SK-N-SH (cell line): ENCODE measurements around the gene EFCC1. TPM values are rescaled to one million over a fixed set of nuclear protein-coding genes. Genes with fewer than 3 reads are reported as not detected.

Experiments
- CTCF ChIA-PET: fragments of 300-600, 350-600 bp; formaldehyde crosslinking; extraction: SDS; loops from one replicate; lab custom pipeline; 2021; lab: Yijun Ruan, JAX
- POLR2A ChIA-PET: fragments of 350-600 bp; sonication (Branson Sonifier 250); formaldehyde crosslinking; extraction: SDS; loops from one replicate; lab custom pipeline; 2020; ENCODE audit warnings: antibody characterized with exemption, inconsistent platforms; lab: Yijun Ruan, JAX
- DNase-seq: peaks from one replicate; pipeline ENCODE4 v3.0.0; 2012
- H2AFZ ChIP-seq: fragments of 200-600 bp; sonication (generic); 2 replicates; pipeline ENCODE4 v1.8.1; 2016; ENCODE audit warnings: antibody characterized with exemption, mild to moderate bottlenecking, low read depth
- H3F3A ChIP-seq: fragments of 200-600 bp; sonication (generic); replicated peaks from 2 replicates; pipeline ENCODE3; 2016; ENCODE audit warnings: antibody characterized with exemption, mild to moderate bottlenecking; ENCODE audit not compliant: insufficient read depth
- H3K27ac ChIP-seq, 2 experiments: fragments of 200-500 bp in 1 of 2; fragments of 200-600 bp in 1 of 2; sonication (Bioruptor generic) in 1 of 2; sonication (generic), shearing (Covaris generic) in 1 of 2; 2 replicates each; pipeline versions ENCODE4 v1.5.1 to v1.6.1; 2014 to 2016; ENCODE audit warnings: low read depth in 2 of 2, inconsistent platforms in 1 of 2, low read length in 1 of 2, mild to moderate bottlenecking in 1 of 2, mixed read lengths in 1 of 2
- H3K27me3 ChIP-seq: fragments of 200-600 bp; sonication (generic), shearing (Covaris generic); 2 replicates; pipeline ENCODE4 v1.6.1; 2016; ENCODE audit warnings: mixed run types; ENCODE audit not compliant: insufficient read depth
- H3K36me3 ChIP-seq, 2 experiments: fragments of 200-500 bp in 1 of 2; fragments of 200-600 bp in 1 of 2; sonication (Bioruptor generic) in 1 of 2; sonication (generic) in 1 of 2; replicated peaks in 1 of 2; 2 replicates each; pipeline versions ENCODE3 to v1.5.1; 2014 to 2016; ENCODE audit warnings: low read length in 1 of 2, mild to moderate bottlenecking in 1 of 2; ENCODE audit not compliant: insufficient read depth in 2 of 2, control insufficient read depth in 1 of 2
- H3K4me1 ChIP-seq, 2 experiments: fragments of 200-500 bp in 1 of 2; fragments of 200-600 bp in 1 of 2; sonication (Bioruptor generic) in 1 of 2; sonication (generic), shearing (Covaris generic) in 1 of 2; 2 replicates each; pipeline versions ENCODE4 v1.5.1 to v1.6.1; 2014 to 2016; ENCODE audit warnings: low read depth in 1 of 2, low read length in 1 of 2, mixed run types in 1 of 2; ENCODE audit not compliant: insufficient read depth in 2 of 2, control insufficient read depth in 1 of 2
- H3K4me2 ChIP-seq: fragments of 200-600 bp; sonication (generic), shearing (Covaris generic); 2 replicates; pipeline ENCODE4 v1.6.1; 2017; ENCODE audit warnings: mixed run types
- H3K4me3 ChIP-seq, 2 experiments: fragments of 200-500 bp in 1 of 2; fragments of 200-600 bp in 1 of 2; sonication (Bioruptor generic) in 1 of 2; sonication (generic), shearing (Covaris generic) in 1 of 2; 2 replicates each; pipeline versions ENCODE4 v1.5.1 to v1.8.1; 2014 to 2016; ENCODE audit warnings: low read depth in 2 of 2, inconsistent platforms in 1 of 2, low read length in 1 of 2, mild to moderate bottlenecking in 1 of 2, mixed read lengths in 1 of 2, moderate library complexity in 1 of 2
- H3K79me2 ChIP-seq: fragments of 200-600 bp; sonication (generic); 2 replicates; pipeline ENCODE4 v1.8.1; 2017; ENCODE audit warnings: mild to moderate bottlenecking; ENCODE audit not compliant: insufficient read depth
- H3K9ac ChIP-seq: fragments of 200-600 bp; sonication (generic); 2 replicates; pipeline ENCODE4 v1.6.1; 2017; ENCODE audit warnings: mixed run types
- H3K9me2 ChIP-seq: fragments of 200-600 bp; sonication (generic); 2 replicates; pipeline ENCODE4 v1.6.1; 2017; ENCODE audit warnings: mixed run types
- H3K9me3 ChIP-seq: fragments of 200-600 bp; sonication (generic); 2 replicates; pipeline ENCODE4 v1.6.1; 2017; ENCODE audit warnings: mixed run types, mild to moderate bottlenecking, moderate library complexity
- H4K20me1 ChIP-seq: fragments of 200-600 bp; sonication (generic); 2 replicates; pipeline ENCODE4 v1.6.1; 2017; ENCODE audit warnings: mild to moderate bottlenecking, mixed run types; ENCODE audit not compliant: insufficient read depth
- FOXJ3 ChIP-seq: sonication (generic); formaldehyde crosslinking; IDR thresholded peaks from 2 replicates; pipeline ENCODE4 v1.5.1; 2020; ENCODE audit warnings: mild to moderate bottlenecking, missing genetic modification reagents
- MXI1 ChIP-seq: IDR thresholded peaks from 2 replicates; pipeline ENCODE4 v1.6.1; 2012; ENCODE audit warnings: mild to moderate bottlenecking, low read depth, low read length, improper control_type of control experiment
- RAD21 ChIP-seq: IDR thresholded peaks from 2 replicates; pipeline ENCODE4 v1.6.1; 2012; ENCODE audit warnings: mild to moderate bottlenecking, low read length
- RCOR1 ChIP-seq: fragments of 150-350 bp; IDR thresholded peaks from 2 replicates; pipeline ENCODE4 v1.6.1; 2017; ENCODE audit warnings: antibody characterized with exemption, low read length
- REST ChIP-seq: IDR thresholded peaks from 2 replicates; pipeline ENCODE4 v1.6.1; 2012; ENCODE audit warnings: mild to moderate bottlenecking, low read depth, low read length, moderate library complexity
- RFX5 ChIP-seq: IDR thresholded peaks from 2 replicates; pipeline ENCODE4 v1.6.1; 2012; ENCODE audit warnings: mild to moderate bottlenecking, improper control_type of control experiment, low read length
- TAF1 ChIP-seq: IDR thresholded peaks from 2 replicates; pipeline ENCODE4 v1.6.1; 2012; ENCODE audit warnings: low read depth, mild to moderate bottlenecking, low read length, moderate library complexity, borderline replicate concordance
- TEAD4 ChIP-seq: IDR thresholded peaks from 2 replicates; pipeline ENCODE4 v1.4.0; 2012; ENCODE audit warnings: mild to moderate bottlenecking, borderline replicate concordance; ENCODE audit not compliant: insufficient read depth
- YY1 ChIP-seq: IDR thresholded peaks from 2 replicates; pipeline ENCODE4 v1.4.0; 2012; ENCODE audit warnings: low read depth, mild to moderate bottlenecking
- WGBS: methylation state at CpG from one replicate; pipeline ENCODE4 v1.1.6; 2017; ENCODE audit warnings: low lambda C conversion rate; 5-methylcytosine and 5-hydroxymethylcytosine counted together
- polyA plus RNA-seq, 3 experiments: library from polyadenylated mRNA; depleted of rRNA; stranded (reverse); fragments of >200 nt; gene quantifications; 2 replicates each; pipeline ENCODE4 v1.2.3, GENCODE V29; 2012
- TF ChIP-seq, protein P1 (sequence below): fragments of 150-350 bp; IDR thresholded peaks from 2 replicates; pipeline ENCODE4 v1.6.1; 2016; ENCODE audit warnings: mild to moderate bottlenecking, low read depth, low read length

The EFCC1 gene
- polyA plus RNA-seq, 1 of the 3 experiments (the other 2 are of a cell fraction), result not detected

- H3K4me2 ChIP-seq, result no peak overlapping the region
- no peaks in the 10 kb centered on the region for H3K79me2 ChIP-seq
- no peaks in the 10 kb centered on the region for H3K9me3 ChIP-seq
- H3K36me3 ChIP-seq, result no peaks in the 10 kb centered on the region
- no peak overlapping the region for H2AFZ ChIP-seq
- H3K27me3 ChIP-seq, result no peaks in the 10 kb centered on the region; the same call in 1 of the 2 replicates
- no peaks in the 10 kb centered on the region for H3K9me2 ChIP-seq
- WGBS, result 57% methylated on average over 9 of the region's 15 CpGs
- peak; percentile 76 for DNase-seq
- H3F3A ChIP-seq, result no peaks in the 10 kb centered on the region
- TF ChIP-seq FOXJ3 (CRISPR knock-in tag) (no peak), RCOR1 (0 out of 2 replicates have a peak, but pooled peaks have one; percentile 20)
- no peak overlapping the region for H3K4me3 ChIP-seq
- no peak overlapping the region for H3K27ac ChIP-seq
- ChIA-PET CTCF (interaction anchor here (0.8 to 4.7 kb wide), 5 partner anchors 12 to 99 kb away, joined by 3 to 25 read pairs (median 4); partner anchors contain the start of gene RAB43), POLR2A (no interaction called here)
- H3K9ac ChIP-seq, result no peak overlapping the region
- peaks cover 0 to 16% of the 10 kb centered on the region in 2 experiments; a peak in 1 of 4 replicates for H3K4me1 ChIP-seq
- no peaks in the 10 kb centered on the region for H4K20me1 ChIP-seq
Measured at GRCh38 chr3:129022114-129023007, 21.3 kb downstream of the EFCC1 start.

GRCh38 chr3:129023008-129023358 is 21.9 kb downstream of the EFCC1 start:
- ChIA-PET CTCF (interaction anchor here (1.2 to 4.7 kb wide), 4 partner anchors 11 to 98 kb away, joined by 3 to 25 read pairs (median 4); partner anchors contain the start of gene RAB43), POLR2A (no interaction called here)
- H3F3A ChIP-seq, result no peaks in the 10 kb centered on the region
- DNase-seq, result no peak
- WGBS, result 55% methylated on average over 1 of the region's 1 CpG
- H3K79me2 ChIP-seq, result no peaks in the 10 kb centered on the region
- H3K4me3 ChIP-seq, result no peak overlapping the region
- no peak overlapping the region for H3K4me2 ChIP-seq
- no peak overlapping the region for H3K27ac ChIP-seq
- H3K9ac ChIP-seq, result no peak overlapping the region
- no peaks in the 10 kb centered on the region for H4K20me1 ChIP-seq
- H3K27me3 ChIP-seq, result no peaks in the 10 kb centered on the region; the same call in 1 of the 2 replicates
- no peak overlapping the region for H2AFZ ChIP-seq
- peaks cover 0 to 14% of the 10 kb centered on the region in 2 experiments; a peak in 1 of 4 replicates for H3K4me1 ChIP-seq
- no peaks in the 10 kb centered on the region for H3K9me3 ChIP-seq
- TF ChIP-seq REST (no peak), TEAD4 (no peak), TAF1 (no peak), YY1 (no peak), RAD21 (no peak), RFX5 (no peak), MXI1 (no peak)
- TF ChIP-seq, protein P1, sequence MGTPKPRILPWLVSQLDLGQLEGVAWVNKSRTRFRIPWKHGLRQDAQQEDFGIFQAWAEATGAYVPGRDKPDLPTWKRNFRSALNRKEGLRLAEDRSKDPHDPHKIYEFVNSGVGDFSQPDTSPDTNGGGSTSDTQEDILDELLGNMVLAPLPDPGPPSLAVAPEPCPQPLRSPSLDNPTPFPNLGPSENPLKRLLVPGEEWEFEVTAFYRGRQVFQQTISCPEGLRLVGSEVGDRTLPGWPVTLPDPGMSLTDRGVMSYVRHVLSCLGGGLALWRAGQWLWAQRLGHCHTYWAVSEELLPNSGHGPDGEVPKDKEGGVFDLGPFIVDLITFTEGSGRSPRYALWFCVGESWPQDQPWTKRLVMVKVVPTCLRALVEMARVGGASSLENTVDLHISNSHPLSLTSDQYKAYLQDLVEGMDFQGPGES, result no peak
- no peaks in the 10 kb centered on the region for H3K9me2 ChIP-seq
- H3K36me3 ChIP-seq, result no peaks in the 10 kb centered on the region
